Natural killer cell treated with Interleukin-12 subunit alpha and Interleukin-12 subunit beta and Interleukin-15 and Interleukin-18, amount 100 ng/mL, for 72 hours (primary cell): ENCODE data around the gene TFB2M. TPM values are rescaled to one million over a fixed set of nuclear protein-coding genes. Genes with fewer than 3 reads are reported as not detected.
"Not testable (repeated sequence)": the region's sequence is repeated elsewhere in the genome, so short reads cannot be mapped to it uniquely, and the experiment has no call there.

Experiments used
- ATAC-seq, 2 donors: fragments of 150-1000 bp; cut with Tn5 transposase in 1 of 2; sonication (Bioruptor Pico), chemical (Tn5 transposase) in 1 of 2; 2 replicates each; pipeline ENCODE4 v1.10.0; 2021
- DNase-seq: peaks from one replicate; pipeline ENCODE4 v3.0.0; 2022; ENCODE audit warnings: low spot score
- H3K27ac Mint-ChIP-seq, 2 donors: 1 replicate in 1 of 2; 2 replicates in 1 of 2; pipeline ENCODE4 v1.8.0; 2022; ENCODE audit warnings: mixed read lengths in 2 of 2, mild to moderate bottlenecking in 1 of 2, moderate library complexity in 1 of 2
- H3K27me3 Mint-ChIP-seq, 2 donors: 1 replicate in 1 of 2; 2 replicates in 1 of 2; pipeline ENCODE4 v1.8.0; 2022; ENCODE audit warnings: mixed read lengths in 2 of 2
- H3K36me3 Mint-ChIP-seq: one replicate; pipeline ENCODE4 v1.8.0; 2022; ENCODE audit warnings: mixed read lengths
- H3K4me1 Mint-ChIP-seq, 2 donors: 1 replicate in 1 of 2; 2 replicates in 1 of 2; pipeline ENCODE4 v1.8.0; 2022; ENCODE audit warnings: low read depth in 2 of 2, mixed read lengths in 2 of 2, mild to moderate bottlenecking in 1 of 2
- H3K4me3 Mint-ChIP-seq: one replicate; pipeline ENCODE4 v1.8.0; 2022; ENCODE audit warnings: mixed read lengths
- H3K9me3 Mint-ChIP-seq: 2 replicates; pipeline ENCODE4 v1.8.0; 2022; ENCODE audit warnings: mixed read lengths
- total RNA-seq, 2 donors: library from RNA; stranded (reverse); gene quantifications; one replicate each; pipeline ENCODE4 v1.2.3, GENCODE V29; 2022

The TFB2M gene
- total RNA-seq, 2 donors from 2014 or later = 15.7 to 20.3 TPM

DNA sequence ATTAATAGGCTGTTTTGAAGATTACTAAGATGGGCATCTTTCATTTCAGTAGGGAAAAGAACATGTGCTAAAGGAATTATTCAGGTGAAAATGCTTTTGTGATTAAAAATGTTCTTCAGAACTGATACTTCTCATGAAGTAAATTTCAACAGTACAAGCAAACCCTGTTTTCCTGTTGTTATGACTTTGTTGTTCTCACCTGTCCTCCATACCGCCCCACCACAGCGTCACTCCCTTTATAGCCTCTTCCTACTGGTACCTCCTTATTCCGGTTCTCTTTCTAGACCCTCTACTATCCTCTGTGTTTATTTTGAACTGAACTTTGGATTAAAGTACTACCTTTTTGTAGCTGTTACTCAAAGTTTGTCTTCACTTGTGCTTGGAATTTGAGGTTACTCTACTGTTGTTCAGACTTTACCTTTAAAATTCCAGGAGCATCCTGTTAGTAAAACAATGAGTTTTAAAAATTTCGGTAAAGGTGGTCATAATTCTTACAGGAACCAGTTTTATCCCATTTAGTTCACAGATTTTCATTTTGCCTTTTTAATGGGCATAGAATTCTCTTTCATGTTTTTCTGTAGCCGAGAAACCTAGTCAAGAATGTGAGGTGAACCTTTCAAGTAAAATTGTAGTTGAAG, 11.1 kb upstream of the TFB2M start:
- Mint-ChIP-seq H3K4me3 (peak overlapping the region; percentile 10), H3K36me3 (no peaks in the 10 kb centered on the region), H3K27ac (peak overlapping the region; percentile 27 to 50), H3K4me1 (peaks cover 35 to 41% of the 10 kb centered on the region in 2 donors), H3K9me3 (no peaks in the 10 kb centered on the region), H3K27me3 (no peaks in the 10 kb centered on the region)
- no peak for ATAC-seq
- no peak for DNase-seq

DNA sequence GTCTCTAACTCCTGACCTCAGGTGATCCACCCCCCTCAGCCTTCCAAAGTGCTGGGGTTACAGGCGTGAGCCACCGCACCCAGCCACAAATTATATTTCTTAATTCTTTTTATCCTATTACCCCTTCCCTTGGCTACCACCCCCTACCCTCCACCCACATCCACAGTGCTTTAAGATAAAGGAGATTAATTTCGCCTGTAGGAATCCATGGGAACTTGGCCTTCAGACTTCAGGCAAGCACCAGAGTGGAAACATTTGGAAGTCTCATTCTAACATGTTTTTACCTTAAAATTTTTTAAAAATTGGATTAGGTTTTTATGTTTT, 10.6 kb upstream of the TFB2M start:
- H3K36me3 Mint-ChIP-seq = no peaks in the 10 kb centered on the region
- H3K27me3 Mint-ChIP-seq = no peaks in the 10 kb centered on the region
- H3K4me3 Mint-ChIP-seq = no peak overlapping the region
- ATAC-seq (no peak), DNase-seq (no peak)
- no peaks in the 10 kb centered on the region for H3K9me3 Mint-ChIP-seq
- peak overlapping the region in 1 of 2 donors; percentile 50 for H3K27ac Mint-ChIP-seq
- H3K4me1 Mint-ChIP-seq = peaks cover 32 to 38% of the 10 kb centered on the region in 2 donors

DNA sequence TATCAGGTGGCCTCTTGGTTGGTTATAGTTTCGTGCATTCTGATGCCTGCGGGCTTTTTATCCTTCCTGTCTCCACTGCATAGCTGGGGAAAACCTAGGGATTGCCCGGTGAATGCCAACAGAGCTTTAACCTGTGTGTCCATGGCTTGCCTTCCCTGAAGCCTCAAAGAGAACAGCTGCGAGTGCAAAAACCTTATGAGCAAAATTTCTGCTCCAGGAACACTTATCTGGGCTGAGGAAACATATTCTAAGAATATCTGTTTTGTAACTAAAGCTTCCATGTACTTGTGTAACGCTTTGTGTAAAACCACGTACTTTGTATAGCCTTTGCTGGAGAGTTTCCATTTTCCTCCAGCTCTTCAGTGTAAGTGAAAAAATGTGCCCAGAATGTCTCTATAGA, 7.4 kb upstream of the TFB2M start:
- H3K9me3 Mint-ChIP-seq = no peaks in the 10 kb centered on the region
- no peak overlapping the region for H3K4me3 Mint-ChIP-seq
- H3K4me1 Mint-ChIP-seq = peaks cover 39 to 46% of the 10 kb centered on the region in 2 donors
- DNase-seq (no peak), ATAC-seq (peak in 1 of 2 donors; percentile 57)
- peak overlapping the region; percentile 69 to 88 for H3K27ac Mint-ChIP-seq
- no peaks in the 10 kb centered on the region for H3K27me3 Mint-ChIP-seq
- peaks cover 5% of the 10 kb centered on the region for H3K36me3 Mint-ChIP-seq

DNA sequence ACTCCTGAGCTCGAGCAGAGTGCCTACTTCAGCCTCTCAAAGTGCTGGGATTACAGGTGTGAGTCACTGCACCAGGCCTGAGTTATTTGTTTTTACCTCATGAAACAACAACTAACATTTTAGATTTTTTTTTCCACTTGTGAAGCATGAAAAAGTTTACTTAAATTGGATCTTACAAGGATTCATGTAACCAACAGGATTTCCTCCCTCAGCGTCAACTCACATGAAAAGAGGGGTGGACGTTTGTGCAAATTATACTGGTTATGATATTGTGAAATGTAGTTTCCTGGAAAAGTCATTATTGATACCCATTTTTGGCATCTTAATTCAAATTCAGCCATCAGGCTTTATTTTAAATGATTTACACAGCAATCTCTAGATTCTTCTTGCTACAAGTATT, 6.7 kb upstream of the TFB2M start:
- DNase-seq (no peak), ATAC-seq (no peak)
- no peaks in the 10 kb centered on the region for H3K9me3 Mint-ChIP-seq
- H3K27ac Mint-ChIP-seq = peak overlapping the region; percentile 69 to 88
- H3K4me3 Mint-ChIP-seq = peak overlapping the region; percentile 60
- H3K4me1 Mint-ChIP-seq = peaks cover 39 to 50% of the 10 kb centered on the region in 2 donors
- no peaks in the 10 kb centered on the region for H3K27me3 Mint-ChIP-seq
- peaks cover 5% of the 10 kb centered on the region for H3K36me3 Mint-ChIP-seq

DNA sequence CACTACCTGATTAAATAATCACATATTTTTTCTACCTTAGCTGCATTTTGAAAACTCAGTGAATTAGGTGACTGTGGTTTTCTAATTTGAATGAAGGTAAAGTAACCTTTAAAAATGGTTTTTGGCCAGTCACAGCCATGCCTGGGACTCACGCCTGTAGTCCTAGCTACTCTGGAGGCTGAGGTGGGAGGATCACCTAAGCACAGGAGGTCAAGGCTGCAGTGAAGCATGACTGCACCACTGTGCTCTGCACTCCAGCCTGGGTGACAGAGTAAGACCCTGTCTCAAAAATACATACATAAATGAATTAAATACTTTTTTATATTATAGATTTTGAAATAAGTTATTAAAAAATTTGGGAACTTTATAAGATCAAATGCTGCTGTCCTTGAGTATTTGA, 5.9 kb upstream of the TFB2M start:
- Mint-ChIP-seq H3K36me3 (peaks cover 5% of the 10 kb centered on the region), H3K27me3 (no peaks in the 10 kb centered on the region), H3K4me1 (peaks cover 36 to 48% of the 10 kb centered on the region in 2 donors), H3K4me3 (no peak overlapping the region), H3K27ac (peak overlapping the region; percentile 90 to 93), H3K9me3 (no peaks in the 10 kb centered on the region)
- DNase-seq (no peak), ATAC-seq (no peak)

DNA sequence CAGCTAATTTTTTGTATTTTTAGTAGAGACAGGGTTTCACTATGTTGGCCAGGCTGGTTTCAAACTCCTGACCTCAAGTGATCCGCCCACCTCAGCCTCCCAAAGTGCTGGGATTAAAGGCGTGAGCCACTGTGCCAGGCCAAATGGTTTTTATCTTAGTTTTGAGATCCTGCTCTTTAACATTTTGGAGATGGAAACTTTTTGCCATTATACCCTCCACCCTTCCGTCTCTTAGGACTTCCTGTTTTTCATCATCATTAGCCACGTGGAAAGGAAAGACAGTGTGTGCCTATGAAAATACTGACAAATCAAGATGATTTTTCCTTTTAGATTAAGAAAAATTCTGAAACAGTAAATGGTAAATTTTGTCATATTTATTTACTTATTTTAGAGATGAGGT, 5.2 kb upstream of the TFB2M start:
- not testable (repeated sequence) for H3K9me3 Mint-ChIP-seq, H3K36me3 Mint-ChIP-seq, DNase-seq, ATAC-seq, H3K27me3 Mint-ChIP-seq
- H3K4me1 Mint-ChIP-seq = peaks cover 35 to 47% of the 10 kb centered on the region in 2 donors
- peak overlapping the region; percentile 90 to 93 for H3K27ac Mint-ChIP-seq
- peak overlapping the region; percentile 41 for H3K4me3 Mint-ChIP-seq

DNA sequence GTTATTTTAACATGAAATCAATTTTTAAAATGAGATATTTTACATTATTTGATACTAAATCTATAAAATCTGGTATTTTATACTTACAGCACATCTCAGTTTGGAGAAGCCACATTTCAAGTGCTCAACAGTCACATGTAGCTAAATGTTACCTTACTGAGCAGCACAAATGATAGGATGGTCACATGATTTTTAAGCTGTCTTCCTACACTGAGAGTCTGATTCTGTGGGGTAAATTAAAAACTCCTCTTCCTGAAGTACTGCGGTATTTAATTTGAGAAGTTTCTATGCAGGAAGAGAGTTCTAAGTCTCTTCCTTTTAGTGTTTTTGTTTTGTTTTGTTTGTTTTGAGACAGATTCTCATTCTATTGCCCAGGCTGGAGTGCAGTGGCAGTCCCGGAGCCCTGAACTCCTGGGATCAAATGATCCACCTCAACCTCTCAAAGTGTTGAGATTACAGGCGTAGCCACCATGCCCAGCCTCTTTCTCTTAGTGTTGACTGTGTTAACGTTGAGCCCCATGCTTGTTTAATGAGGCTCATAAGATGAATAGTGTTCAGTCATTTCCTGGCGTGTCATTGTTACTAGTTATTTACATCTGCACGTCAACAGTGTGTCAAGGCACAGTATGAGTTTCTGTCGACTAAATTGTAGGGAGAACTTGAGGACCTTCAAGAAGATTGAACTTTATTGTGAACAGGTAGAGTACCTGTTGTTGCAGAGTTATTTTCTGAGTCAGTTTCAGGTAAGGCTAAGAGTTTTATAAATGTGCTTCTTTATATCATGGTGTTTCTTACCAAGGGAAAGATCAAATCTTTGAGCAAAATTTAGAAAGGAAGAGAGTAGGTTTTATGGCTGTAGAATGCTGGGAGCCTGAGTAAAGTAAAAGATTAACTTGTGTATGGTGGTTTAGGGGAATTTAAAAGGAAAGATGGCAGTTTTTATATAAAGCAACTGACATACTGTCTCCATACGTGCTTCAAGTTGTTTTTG, 3.5 kb upstream of the TFB2M start:
- no peaks in the 10 kb centered on the region for H3K27me3 Mint-ChIP-seq
- H3K4me3 Mint-ChIP-seq = peak overlapping the region; percentile 84
- no peaks in the 10 kb centered on the region for H3K9me3 Mint-ChIP-seq

DNA sequence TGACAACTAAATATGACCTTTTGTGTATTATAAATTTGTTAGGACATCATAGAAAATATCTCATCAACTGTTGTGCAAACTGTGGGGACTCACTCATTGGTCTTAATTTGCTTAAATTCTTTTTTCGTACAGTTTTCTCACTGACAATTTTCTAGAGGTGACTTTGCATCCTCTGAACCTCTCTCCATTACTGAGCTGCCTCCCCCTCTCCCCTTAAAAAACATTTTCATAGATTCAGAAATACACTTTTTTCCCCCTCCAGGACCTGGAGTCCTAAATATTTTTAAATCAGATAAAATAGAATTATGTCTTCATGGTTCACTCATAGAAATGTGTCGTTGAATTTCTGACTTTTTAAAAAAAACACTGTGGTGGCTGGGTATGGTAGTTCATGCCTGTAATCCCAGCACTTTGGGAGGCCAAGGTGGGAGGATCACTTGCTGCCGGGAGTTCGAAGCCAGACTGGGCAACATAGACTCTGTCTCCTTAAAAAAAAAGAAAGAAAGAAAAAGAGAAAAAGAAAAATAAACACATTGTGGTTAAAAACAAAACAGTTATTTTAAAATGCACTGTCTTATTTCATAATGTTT, 1.7 kb upstream of the TFB2M start:
- Mint-ChIP-seq H3K4me1 (peaks cover 30 to 37% of the 10 kb centered on the region in 2 donors), H3K27ac (peak overlapping the region; percentile 88 to 98), H3K36me3 (peaks cover 10% of the 10 kb centered on the region), H3K4me3 (peak overlapping the region; percentile 96), H3K27me3 (no peaks in the 10 kb centered on the region), H3K9me3 (no peaks in the 10 kb centered on the region)
- ATAC-seq (no peak), DNase-seq (no peak)

More for the DNA sequence above, 3.5 kb upstream of the TFB2M start:
- ATAC-seq (peak in 1 of 2 donors; percentile 34), DNase-seq (no peak)
- Mint-ChIP-seq H3K27ac (peak overlapping the region; percentile 90 to 93), H3K36me3 (peaks cover 10% of the 10 kb centered on the region), H3K4me1 (peaks cover 38 to 47% of the 10 kb centered on the region in 2 donors)

DNA sequence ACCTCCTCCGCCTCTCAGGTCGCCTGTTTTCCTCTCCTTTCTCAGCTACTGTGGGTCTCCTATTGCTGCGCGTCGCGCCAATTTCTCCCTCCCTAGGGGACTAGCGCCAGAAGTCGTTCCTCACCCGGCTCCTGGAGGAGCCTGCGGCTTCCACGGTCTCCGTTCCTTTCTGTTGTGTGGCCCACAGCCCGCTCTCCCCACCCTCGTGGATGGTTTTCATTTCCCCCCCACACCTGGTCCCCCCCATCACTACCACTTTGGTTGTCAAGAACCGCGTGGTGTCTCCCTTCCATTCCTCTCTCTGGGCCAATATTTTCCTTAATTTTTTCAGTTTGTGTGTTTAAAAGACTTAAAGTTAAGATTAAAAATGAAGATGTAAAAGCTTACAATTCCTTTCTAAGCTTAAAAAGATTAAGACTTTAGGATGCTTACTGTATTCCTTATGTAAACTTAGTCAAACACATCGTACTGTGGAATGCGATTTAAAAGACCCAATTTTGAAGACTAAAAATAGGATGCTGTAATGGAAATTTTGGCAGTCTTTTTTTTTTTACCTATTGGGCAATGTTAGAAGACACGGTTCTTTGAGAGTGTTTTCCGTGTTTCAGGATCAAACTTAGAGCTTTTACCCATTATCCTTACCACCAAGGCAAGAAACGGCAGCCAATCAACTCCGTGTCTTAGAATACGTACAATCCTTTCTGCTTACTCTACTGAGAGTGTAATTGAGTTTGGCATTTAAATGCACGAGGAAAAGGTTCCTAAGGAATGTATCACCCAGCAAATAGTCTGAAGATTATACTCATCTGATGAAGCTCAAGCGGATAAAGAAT, 968 bp upstream of the TFB2M start:
- Mint-ChIP-seq H3K27ac (peak overlapping the region; percentile 88 to 98), H3K36me3 (peaks cover 10% of the 10 kb centered on the region), H3K4me3 (peak overlapping the region; percentile 96), H3K27me3 (no peaks in the 10 kb centered on the region), H3K9me3 (no peaks in the 10 kb centered on the region), H3K4me1 (peaks cover 30 to 37% of the 10 kb centered on the region in 2 donors)
- DNase-seq (no peak), ATAC-seq (peak in 1 of 2 donors; percentile 6)

DNA sequence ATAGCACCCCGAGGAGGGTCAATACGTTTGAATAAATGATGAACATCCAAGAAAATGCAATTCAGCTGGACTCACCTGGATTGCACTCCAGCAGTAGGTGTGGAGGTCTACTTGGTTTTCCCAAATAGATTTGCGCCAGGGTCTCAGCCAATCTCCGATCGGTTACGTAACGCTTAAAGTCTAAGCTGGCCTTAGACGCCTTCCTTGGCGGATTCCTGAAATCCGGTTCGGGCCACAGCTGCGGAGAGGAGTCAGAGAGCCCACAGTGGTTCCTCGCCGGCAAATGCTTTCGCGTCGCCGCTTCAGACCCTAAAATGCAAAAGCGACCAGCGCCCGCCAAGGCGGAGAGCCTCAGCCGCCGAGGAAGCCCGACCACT, 322 bp downstream of the TFB2M start:
- H3K4me3 Mint-ChIP-seq = peak overlapping the region; percentile 96
- DNase-seq (no peak), ATAC-seq (no peak)
- peaks cover 27 to 37% of the 10 kb centered on the region in 2 donors for H3K4me1 Mint-ChIP-seq
- peaks cover 10% of the 10 kb centered on the region for H3K36me3 Mint-ChIP-seq
- no peaks in the 10 kb centered on the region for H3K27me3 Mint-ChIP-seq
- H3K9me3 Mint-ChIP-seq = no peaks in the 10 kb centered on the region
- peak overlapping the region; percentile 88 to 98 for H3K27ac Mint-ChIP-seq

DNA sequence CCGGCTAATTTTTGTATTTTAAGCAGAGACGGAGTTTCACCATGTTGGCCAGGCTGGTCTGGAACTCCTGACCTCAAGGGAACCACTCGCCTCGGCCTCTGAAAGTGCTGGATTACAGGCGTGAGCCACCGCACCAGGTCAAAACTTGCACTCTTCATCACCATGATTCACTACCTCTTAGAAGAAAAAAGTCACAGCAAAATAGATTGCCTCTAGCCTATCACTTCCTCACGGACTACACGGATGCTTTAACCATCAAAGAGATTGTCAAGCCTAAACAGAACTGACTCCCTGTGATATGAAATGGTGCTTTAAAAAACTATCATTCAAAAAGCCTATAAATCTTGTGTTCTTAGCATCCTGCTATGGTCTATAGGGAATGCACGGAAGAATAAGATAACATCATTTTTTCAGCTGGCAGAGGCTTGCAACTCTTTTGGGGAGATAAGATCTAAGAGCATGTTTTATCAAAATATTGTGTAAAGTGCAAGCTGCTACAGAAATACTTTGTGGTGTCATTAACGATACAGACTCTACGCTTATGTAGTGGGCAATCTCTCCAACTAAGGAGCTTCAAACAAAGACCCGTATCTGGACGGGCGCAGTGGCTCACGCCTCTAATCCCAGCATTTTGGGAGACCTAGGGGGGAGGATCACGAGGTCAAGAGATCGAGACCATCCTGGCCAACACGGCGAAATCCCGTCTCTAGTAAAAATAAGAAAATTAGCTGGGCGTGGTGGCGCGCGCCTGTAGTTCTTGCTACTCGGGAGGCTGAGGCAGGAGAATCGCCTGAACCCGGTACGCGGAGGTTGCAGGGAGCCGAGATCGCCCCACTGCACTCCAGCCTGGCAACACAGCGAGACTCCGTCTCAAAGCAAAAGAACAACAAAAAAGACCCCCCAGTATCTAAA, 966 bp downstream of the TFB2M start:
- Mint-ChIP-seq H3K27ac (peak overlapping the region; percentile 88 to 98), H3K4me3 (peak overlapping the region; percentile 96), H3K36me3 (peaks cover 10% of the 10 kb centered on the region), H3K9me3 (no peaks in the 10 kb centered on the region), H3K27me3 (no peaks in the 10 kb centered on the region), H3K4me1 (peaks cover 23 to 31% of the 10 kb centered on the region in 2 donors)
- DNase-seq = no peak
- ATAC-seq = no peak

DNA sequence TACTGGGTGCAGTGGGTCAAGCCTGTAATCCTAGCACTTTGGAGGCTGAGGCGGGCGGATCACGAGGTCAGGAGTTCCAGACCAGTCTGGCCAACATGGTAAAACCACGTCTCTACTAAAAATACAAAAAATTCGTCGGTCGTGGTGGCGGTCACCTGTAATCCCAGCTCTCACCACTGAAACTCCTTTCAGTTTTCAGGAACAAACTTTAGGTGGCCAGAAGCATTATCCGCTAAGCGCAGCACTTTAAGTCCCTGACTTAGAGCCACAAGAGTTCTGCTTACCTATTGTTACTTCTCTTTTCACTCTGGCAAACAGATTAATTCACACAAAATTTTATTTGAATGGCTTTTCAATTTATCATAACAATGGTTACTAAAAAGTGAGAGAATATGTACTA, 5.2 kb downstream of the TFB2M start:
- H3K9me3 Mint-ChIP-seq, H3K4me3 Mint-ChIP-seq, DNase-seq, ATAC-seq, H3K27me3 Mint-ChIP-seq, H3K27ac Mint-ChIP-seq, H3K36me3 Mint-ChIP-seq: not testable (repeated sequence)
- H3K4me1 Mint-ChIP-seq = peaks cover 9 to 11% of the 10 kb centered on the region in 2 donors
